Caco-2 (cell line): ENCODE measurements around the gene ANKDD1A. TPM values are rescaled to one million over a fixed set of nuclear protein-coding genes. Genes with fewer than 3 reads are reported as not detected.

Source experiments
- BruUV-seq: library from RNA; stranded (reverse); fragments of 400-500 nt; replicated peaks from 2 replicates; lab custom pipeline; 2021; lab: Mats Ljungman, UMichigan
- CTCF ChIA-PET: fragments of 300-600 bp; sonication (Branson Sonifier 250); formaldehyde crosslinking; loops from one replicate; lab custom pipeline; 2022; ENCODE audit warnings: antibody characterized with exemption; lab: Charles Lee
- POLR2A ChIA-PET: fragments of 300-600 bp; sonication (Branson Sonifier 250); formaldehyde crosslinking; loops from one replicate; lab custom pipeline; 2022; ENCODE audit warnings: antibody characterized with exemption; lab: Charles Lee
- DNase-seq, 2 experiments: peaks; one replicate each; pipeline versions ENCODE4 v3.0.0 to v3.0.0-alpha.2; 2020 to 2022
- H3K27me3 ChIP-seq: replicated peaks from 2 replicates; pipeline ENCODE4 v1.6.0; 2011; ENCODE audit warnings: low read length; ENCODE audit not compliant: control insufficient read depth, insufficient read depth
- H3K36me3 ChIP-seq: 2 replicates; pipeline ENCODE4 v1.5.1; 2011; ENCODE audit warnings: low read length; ENCODE audit not compliant: control insufficient read depth, insufficient read depth
- H3K4me1 ChIP-seq: fragments of 250-450 bp; sonication (Bioruptor Pico); 2 replicates; pipeline ENCODE4 v1.5.1; 2020; ENCODE audit warnings: mild to moderate bottlenecking
- H3K4me3 ChIP-seq: 2 replicates; pipeline ENCODE4 v1.5.1; 2011; ENCODE audit warnings: low read depth, mild to moderate bottlenecking, control low read depth, low read length
- H3K9me3 ChIP-seq: fragments of 250-450 bp; sonication (Bioruptor Pico); 2 replicates; pipeline ENCODE4 v1.5.1; 2020; ENCODE audit warnings: mild to moderate bottlenecking, moderate library complexity
- H3K27ac Mint-ChIP-seq: one replicate; pipeline ENCODE4 v1.8.0; 2022; ENCODE audit warnings: mixed read lengths; ENCODE audit not compliant: unreplicated experiment
- H3K27me3 Mint-ChIP-seq: one replicate; pipeline ENCODE4 v1.8.0; 2022; ENCODE audit warnings: mixed read lengths; ENCODE audit not compliant: insufficient read depth, unreplicated experiment
- H3K36me3 Mint-ChIP-seq: one replicate; pipeline ENCODE4 v1.8.0; 2022; ENCODE audit warnings: mild to moderate bottlenecking, mixed read lengths; ENCODE audit not compliant: insufficient read depth, unreplicated experiment
- H3K4me1 Mint-ChIP-seq: one replicate; pipeline ENCODE4 v1.8.0; 2022; ENCODE audit warnings: low read depth, mixed read lengths; ENCODE audit not compliant: unreplicated experiment
- H3K4me3 Mint-ChIP-seq: one replicate; pipeline ENCODE4 v1.8.0; 2022; ENCODE audit warnings: mild to moderate bottlenecking, moderate library complexity, mixed read lengths; ENCODE audit not compliant: unreplicated experiment
- H3K9me3 Mint-ChIP-seq: one replicate; pipeline ENCODE4 v1.8.0; 2022; ENCODE audit warnings: mixed read lengths; ENCODE audit not compliant: unreplicated experiment
- intact Hi-C: fragments of 100-400 bp; cut with micrococcal nuclease; formaldehyde crosslinking; loops from one replicate; pipeline ENCODE4 v1.10.0; 2022; ENCODE audit not compliant: unreplicated experiment
- total RNA-seq: library from RNA; stranded (reverse); gene quantifications from 2 replicates; pipeline ENCODE4 v1.2.3, GENCODE V29; 2022
- TF ChIP-seq, protein P1 (sequence below), 2 experiments: fragments of 200-600 bp in 1 of 2; IDR thresholded peaks; 1 replicate in 1 of 2; 2 replicates in 1 of 2; pipeline versions ENCODE4 v1.5.1 to v1.8.0; 2011 to 2022; ENCODE audit warnings: antibody characterized with exemption in 1 of 2, control low read depth in 1 of 2, inconsistent platforms in 1 of 2, low read depth in 1 of 2, low read length in 1 of 2, mild to moderate bottlenecking in 1 of 2, moderate library complexity in 1 of 2; ENCODE audit not compliant: insufficient read depth in 1 of 2, severe bottlenecking in 1 of 2, unreplicated experiment in 1 of 2

ANKDD1A gene
- total RNA-seq, 1 experiment from 2014 or later: 1.6 TPM

DNA sequence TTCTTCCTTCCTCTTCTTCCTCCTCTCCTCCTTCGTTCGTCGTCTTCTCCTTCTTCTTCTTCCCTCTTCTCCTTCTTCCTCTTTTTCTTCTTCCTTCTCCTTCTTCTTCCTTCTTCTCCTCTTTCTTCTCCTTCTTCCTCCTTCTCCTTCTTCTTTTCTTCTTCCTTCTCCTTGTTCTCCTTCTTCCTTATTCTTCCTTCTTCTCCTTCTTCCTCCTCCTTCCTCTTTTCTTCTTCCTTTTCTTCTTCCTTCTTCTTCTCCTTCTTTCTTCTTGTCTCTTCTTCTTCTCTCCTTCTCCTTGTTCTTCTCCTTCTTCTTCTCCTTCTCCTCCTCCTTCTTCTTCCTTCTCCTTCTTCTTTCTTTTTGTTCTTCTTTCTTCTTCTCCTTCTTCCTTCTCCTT is 42.7 kb downstream of the ANKDD1A start:
- Mint-ChIP-seq H3K9me3 (peaks cover 44% of the 10 kb centered on the region), H3K4me1 (peaks cover 24% of the 10 kb centered on the region), H3K27me3 (no peaks in the 10 kb centered on the region), H3K4me3 (no peak overlapping the region), H3K27ac (peak overlapping the region; percentile 20), H3K36me3 (peaks cover 21% of the 10 kb centered on the region)
- TF ChIP-seq, protein P1, sequence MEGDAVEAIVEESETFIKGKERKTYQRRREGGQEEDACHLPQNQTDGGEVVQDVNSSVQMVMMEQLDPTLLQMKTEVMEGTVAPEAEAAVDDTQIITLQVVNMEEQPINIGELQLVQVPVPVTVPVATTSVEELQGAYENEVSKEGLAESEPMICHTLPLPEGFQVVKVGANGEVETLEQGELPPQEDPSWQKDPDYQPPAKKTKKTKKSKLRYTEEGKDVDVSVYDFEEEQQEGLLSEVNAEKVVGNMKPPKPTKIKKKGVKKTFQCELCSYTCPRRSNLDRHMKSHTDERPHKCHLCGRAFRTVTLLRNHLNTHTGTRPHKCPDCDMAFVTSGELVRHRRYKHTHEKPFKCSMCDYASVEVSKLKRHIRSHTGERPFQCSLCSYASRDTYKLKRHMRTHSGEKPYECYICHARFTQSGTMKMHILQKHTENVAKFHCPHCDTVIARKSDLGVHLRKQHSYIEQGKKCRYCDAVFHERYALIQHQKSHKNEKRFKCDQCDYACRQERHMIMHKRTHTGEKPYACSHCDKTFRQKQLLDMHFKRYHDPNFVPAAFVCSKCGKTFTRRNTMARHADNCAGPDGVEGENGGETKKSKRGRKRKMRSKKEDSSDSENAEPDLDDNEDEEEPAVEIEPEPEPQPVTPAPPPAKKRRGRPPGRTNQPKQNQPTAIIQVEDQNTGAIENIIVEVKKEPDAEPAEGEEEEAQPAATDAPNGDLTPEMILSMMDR (IDR thresholded peaks at IDR 0.05; ENCODE audit: insufficient read depth in 1 of 2, low read depth in 1 of 2, low read length in 1 of 2, severe bottlenecking in 1 of 2, unreplicated experiment in 1 of 2): no peak
- DNase-seq: no peak
- no peaks in the 10 kb centered on the region for H3K27me3 ChIP-seq
- intact Hi-C loops: no loop called here
- no peak overlapping the region for H3K4me3 ChIP-seq
- no TSS peak for BruUV-seq
- no peaks in the 10 kb centered on the region for H3K9me3 ChIP-seq
- no peaks in the 10 kb centered on the region for H3K36me3 ChIP-seq
- ChIA-PET POLR2A (no interaction called here), CTCF (no interaction called here)
- H3K4me1 ChIP-seq: no peaks in the 10 kb centered on the region

DNA sequence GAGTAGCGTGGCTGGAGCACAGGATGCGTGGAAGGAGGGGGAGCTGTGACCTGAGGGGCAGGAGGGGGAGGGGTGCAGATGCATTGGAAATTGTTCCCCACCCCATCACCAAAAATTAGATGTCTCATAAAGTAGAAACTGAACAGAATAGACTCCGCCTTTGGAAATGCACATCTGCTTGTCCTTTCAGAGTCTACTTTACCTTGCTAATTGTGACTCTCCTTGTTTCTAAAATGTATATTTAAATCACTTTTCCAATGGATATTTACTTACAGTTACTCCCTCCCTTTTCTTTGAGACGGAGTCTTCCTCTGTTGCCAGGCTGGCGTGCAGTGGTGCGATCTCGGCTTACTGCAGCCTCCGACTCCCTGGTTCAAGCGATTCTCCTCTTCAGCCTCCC is 47.4 kb downstream of the ANKDD1A start:
- H3K36me3 Mint-ChIP-seq: peaks cover 45% of the 10 kb centered on the region
- intact Hi-C loops: no loop called here
- H3K4me3 Mint-ChIP-seq: no peak overlapping the region
- DNase-seq: no peak
- CTCF ChIA-PET: no interaction called here
- H3K9me3 ChIP-seq: no peaks in the 10 kb centered on the region
- H3K9me3 Mint-ChIP-seq: peaks cover 12% of the 10 kb centered on the region
- POLR2A ChIA-PET: no interaction called here
- no peak overlapping the region for H3K4me3 ChIP-seq
- no peaks in the 10 kb centered on the region for H3K4me1 ChIP-seq
- TF ChIP-seq, protein P1 (IDR thresholded peaks at IDR 0.05; ENCODE audit: insufficient read depth in 1 of 2, low read depth in 1 of 2, low read length in 1 of 2, severe bottlenecking in 1 of 2, unreplicated experiment in 1 of 2): no peak
- no peak overlapping the region for H3K27ac Mint-ChIP-seq
- H3K27me3 Mint-ChIP-seq: no peaks in the 10 kb centered on the region
- 0 out of 2 replicates have a peak, but pooled peaks cover 2% of the 10 kb centered on the region for H3K36me3 ChIP-seq
- no peaks in the 10 kb centered on the region for H3K4me1 Mint-ChIP-seq
- BruUV-seq: no TSS peak
- H3K27me3 ChIP-seq: no peaks in the 10 kb centered on the region

DNA sequence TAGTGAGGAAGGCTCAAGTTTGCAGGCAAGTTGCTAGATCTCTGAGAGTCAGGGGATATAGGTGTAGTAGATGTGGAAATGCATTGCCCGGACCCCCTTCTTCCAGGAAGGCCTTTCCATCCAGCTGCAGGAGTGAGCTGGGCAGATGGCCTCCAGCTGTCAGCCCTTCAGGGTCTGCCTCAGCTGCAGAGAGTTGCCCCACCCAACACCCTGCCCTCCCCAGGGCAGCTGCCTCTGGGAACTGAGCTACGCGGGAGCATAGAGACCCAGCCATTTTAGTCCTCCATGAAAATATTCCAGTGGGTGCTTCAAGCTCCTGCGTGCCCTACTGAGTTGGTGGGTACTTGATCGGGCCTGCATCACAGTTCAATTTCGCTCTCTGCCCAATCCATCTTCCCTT is 48.5 kb downstream of the ANKDD1A start:
- no peaks in the 10 kb centered on the region for H3K27me3 Mint-ChIP-seq
- H3K9me3 ChIP-seq: no peaks in the 10 kb centered on the region
- no peak overlapping the region for H3K27ac Mint-ChIP-seq
- H3K36me3 ChIP-seq: 0 out of 2 replicates have a peak, but pooled peaks cover 2% of the 10 kb centered on the region
- H3K36me3 Mint-ChIP-seq: peaks cover 49% of the 10 kb centered on the region
- DNase-seq: no peak
- H3K27me3 ChIP-seq: no peaks in the 10 kb centered on the region
- BruUV-seq: no TSS peak
- H3K4me3 ChIP-seq: no peak overlapping the region
- no peak overlapping the region for H3K4me3 Mint-ChIP-seq
- TF ChIP-seq, protein P1 (IDR thresholded peaks at IDR 0.05; ENCODE audit: insufficient read depth in 1 of 2, low read depth in 1 of 2, low read length in 1 of 2, severe bottlenecking in 1 of 2, unreplicated experiment in 1 of 2): no peak
- ChIA-PET CTCF (no interaction called here), POLR2A (no interaction called here)
- H3K4me1 ChIP-seq: no peaks in the 10 kb centered on the region
- intact Hi-C loops: no loop called here
- H3K9me3 Mint-ChIP-seq: peaks cover 2% of the 10 kb centered on the region
- no peaks in the 10 kb centered on the region for H3K4me1 Mint-ChIP-seq
